Prostate gland (tissue), 2 donors: ENCODE data around the gene SAA4.

Experiments used
- CTCF ChIP-seq, 4 experiments: fragments of 200-600 bp in 2 of 4; fragments of 450-650 bp in 2 of 4; sonication (generic) in 2 of 4; IDR thresholded peaks; 1 replicate in 3 of 4; 2 replicates in 1 of 4; pipeline ENCODE4 v1.5.1; 2016 to 2019; ENCODE audit warnings: antibody characterized with exemption in 4 of 4, mild to moderate bottlenecking in 2 of 4, moderate library complexity in 2 of 4
- POLR2AphosphoS5 ChIP-seq: sonication (generic); formaldehyde crosslinking; IDR thresholded peaks from one replicate; pipeline ENCODE4 v1.6.1; 2017; ENCODE audit warnings: antibody characterized with exemption

DNA sequence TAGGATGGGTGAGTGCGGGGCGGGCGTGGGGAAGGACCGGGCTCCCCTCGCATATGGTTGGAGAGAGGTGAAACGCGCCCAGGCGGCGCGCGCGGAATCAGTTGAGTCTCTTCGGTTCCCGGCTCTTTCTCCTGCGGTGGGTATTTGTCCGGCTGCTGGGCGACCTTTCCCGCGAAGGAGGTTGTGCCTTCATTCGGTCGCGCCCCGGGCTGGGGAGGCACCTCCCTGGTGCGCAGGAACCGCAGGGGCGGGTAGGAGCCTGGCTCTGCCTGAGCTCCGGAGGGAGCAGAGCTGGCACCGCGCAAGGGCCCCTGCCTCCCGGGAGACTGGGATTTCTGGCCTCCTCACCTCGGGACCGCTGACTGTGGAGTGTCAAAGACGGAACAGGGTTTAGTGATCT is 27.5 kb downstream of the SAA4 start:
- TF ChIP-seq CTCF (IDR thresholded peaks at IDR 0.05) (no peak), POLR2AphosphoS5 (no peak)
